Lung (tissue), 16 donors: Measurements from ENCODE around the gene FARSA. TPM values are rescaled to one million over a fixed set of nuclear protein-coding genes. Genes with fewer than 3 reads are reported as not detected.

Experiments used
- ATAC-seq: fragments of 200-7000 bp; cut with Tn5 transposase; one replicate; pipeline ENCODE4 v1.9.1; 2020; ENCODE audit warnings: moderate number of reproducible peaks; ENCODE audit not compliant: insufficient read depth, low FRiP score
- DNase-seq, 3 donors: peaks; one replicate each; pipeline ENCODE4 v3.0.0-alpha.2; 2013 to 2017
- H3K27ac ChIP-seq, 2 donors: one replicate each; pipeline ENCODE4 v1.5.1; 2013; ENCODE audit warnings: mild to moderate bottlenecking in 2 of 2, moderate library complexity in 2 of 2, control low read depth in 1 of 2, inconsistent platforms in 1 of 2, low read depth in 1 of 2, low read length in 1 of 2
- H3K27me3 ChIP-seq, 3 donors: one replicate each; pipeline ENCODE4 v1.5.1; 2013; ENCODE audit warnings: low read length in 2 of 3; ENCODE audit not compliant: control insufficient read depth in 3 of 3, insufficient read depth in 3 of 3
- H3K36me3 ChIP-seq, 4 donors: one replicate each; pipeline ENCODE4 v1.5.1; 2013; ENCODE audit warnings: low read length in 4 of 4, mild to moderate bottlenecking in 1 of 4, moderate library complexity in 1 of 4; ENCODE audit not compliant: control insufficient read depth in 4 of 4, insufficient read depth in 4 of 4
- H3K4me1 ChIP-seq, 5 donors: one replicate each; pipeline ENCODE4 v1.5.1; 2013; ENCODE audit warnings: low read length in 5 of 5, mild to moderate bottlenecking in 2 of 5, moderate library complexity in 1 of 5; ENCODE audit not compliant: control insufficient read depth in 5 of 5, insufficient read depth in 5 of 5
- H3K4me3 ChIP-seq: one replicate; pipeline ENCODE4 v1.5.1; 2013; ENCODE audit warnings: mild to moderate bottlenecking, control low read depth, moderate library complexity
- H3K9ac ChIP-seq, 2 donors: one replicate each; pipeline ENCODE4 v1.5.1; 2013; ENCODE audit warnings: low read length in 2 of 2, control low read depth in 1 of 2; ENCODE audit not compliant: insufficient read depth in 1 of 2
- H3K9me3 ChIP-seq, 4 donors: one replicate each; pipeline ENCODE4 v1.5.1; 2013; ENCODE audit warnings: low read length in 3 of 4, mild to moderate bottlenecking in 1 of 4, moderate library complexity in 1 of 4; ENCODE audit not compliant: control insufficient read depth in 4 of 4, insufficient read depth in 3 of 4
- WGBS, 2 donors: extraction: QIAGEN DNeasy Blood & Tissue Kit; methylation state at CpG; one replicate each; pipeline ENCODE4 v1.1.7; 2013; 5-methylcytosine and 5-hydroxymethylcytosine counted together
- long read RNA-seq, 5 donors: transcript quantifications; one replicate each; lab custom pipeline, GENCODE V29; 2026
- polyA plus RNA-seq, 2 donors: library from polyadenylated mRNA; stranded (reverse); fragments of 200-250 nt; gene quantifications; one replicate each; pipeline ENCODE4 v1.2.1, GENCODE V29; 2013
- total RNA-seq, 2 donors: library from RNA; depleted of rRNA in 1 of 2; stranded (reverse); fragments of >200 nt in 1 of 2; gene quantifications; one replicate each; pipeline ENCODE4 v1.2.1, GENCODE V29; 2014 to 2021
- TF ChIP-seq, protein P1 (sequence below): IDR thresholded peaks from 2 replicates; pipeline ENCODE4 v1.5.1; 2012; ENCODE audit warnings: mild to moderate bottlenecking; ENCODE audit errors: control extremely low read depth, extremely low read depth
- donor health status: control.
- donor health status: control.
- donor health status: Bipolar disorder and iron deficiency.
- donor health status: healthy.
- donor health status: DM: yes; HTN: yes; CAD: no.

Gene FARSA
- total RNA-seq (10 to 100 TPM; 27.8 to 65.7 TPM), polyA plus RNA-seq (10 to 100 TPM; 39.8 to 72.1 TPM)
- long read RNA-seq, donor 1, transcript FARSA-201 (13 exons, 1,814 nt): major isoform, 15 of 22 reads
- long read RNA-seq, donor 1, partial matches to known transcripts: 7 of 22 reads
- long read RNA-seq, donor 1, other reads (novel, unspliced or antisense): 0 of 22 reads
- long read RNA-seq, donor 2, partial matches to known transcripts: 0 of 3 reads
- long read RNA-seq, donor 2, other reads (novel, unspliced or antisense): 0 of 3 reads
- long read RNA-seq, donor 3, partial matches to known transcripts: 417 of 547 reads
- long read RNA-seq, donor 3, other reads (novel, unspliced or antisense): 125 of 547 reads
- long read RNA-seq, donor 4, partial matches to known transcripts: 0 of 3 reads
- long read RNA-seq, donor 4, other reads (novel, unspliced or antisense): 0 of 3 reads
- long read RNA-seq, donor 5, transcript FARSA-201 (13 exons, 1,814 nt): major isoform, 15 of 176 reads
- long read RNA-seq, donor 5, partial matches to known transcripts: 91 of 176 reads
- long read RNA-seq, donor 5, other reads (novel, unspliced or antisense): 68 of 176 reads

DNA sequence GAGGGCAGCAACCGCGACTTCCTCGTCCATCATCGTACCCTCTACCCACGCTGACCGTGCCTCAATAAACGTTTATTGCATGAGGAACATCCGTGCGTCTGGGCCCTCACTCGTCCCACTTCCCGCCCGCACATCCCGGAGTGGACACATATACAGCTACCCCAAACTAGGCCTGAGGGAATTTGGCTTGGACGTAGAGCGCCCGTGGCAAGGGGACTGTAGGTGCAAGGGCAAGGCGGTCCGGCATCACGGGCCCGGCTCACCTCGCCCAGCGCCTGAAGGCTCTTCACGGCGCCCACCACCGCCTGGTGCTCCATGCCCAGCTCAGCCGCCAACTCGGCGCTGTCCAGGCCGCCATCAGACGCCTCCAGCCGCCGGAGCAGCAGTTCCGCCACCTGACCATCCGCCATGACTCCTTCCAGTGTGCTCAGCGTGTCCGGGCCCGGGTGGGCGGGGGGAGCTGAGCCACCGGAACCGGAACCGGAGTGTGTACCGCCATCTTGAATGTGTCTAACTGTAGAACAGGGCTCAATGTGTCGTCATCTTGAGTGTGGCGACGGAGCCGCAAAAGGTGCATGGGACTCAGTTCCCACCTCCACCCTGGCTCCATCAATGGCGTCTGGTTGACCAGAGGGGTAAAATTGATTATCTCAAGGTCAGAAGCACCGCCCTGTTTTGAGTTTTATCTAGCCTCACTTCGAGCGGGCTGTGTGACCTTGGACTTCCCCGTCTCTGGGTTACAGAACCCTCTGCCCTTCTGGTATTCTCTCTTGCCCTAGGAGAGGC, at the start of gene FARSA:
TSS of gene FARSA (minus strand) at position 425 of the 786 bp plus-strand sequence. CDS start at position 410, 15 bp downstream.
- DNase-seq: peak; percentile 95
- Histone ChIP-seq H3K4me3 (peak within 1 kb of the TSS; percentile 94), H3K4me1 (peaks cover 5 to 21% (median 11%) of the 10 kb centered on the region in 5 donors), H3K36me3 (peaks cover 0 to 20% (median 8%) of the 10 kb centered on the region in 4 donors), H3K27me3 (no peaks in the 10 kb centered on the region), H3K9me3 (no peaks in the 10 kb centered on the region), H3K9ac (peak within 1 kb of the TSS; percentile 41 to 92), H3K27ac (peak within 1 kb of the TSS; percentile 83 to 84)
- TF ChIP-seq, protein P1, sequence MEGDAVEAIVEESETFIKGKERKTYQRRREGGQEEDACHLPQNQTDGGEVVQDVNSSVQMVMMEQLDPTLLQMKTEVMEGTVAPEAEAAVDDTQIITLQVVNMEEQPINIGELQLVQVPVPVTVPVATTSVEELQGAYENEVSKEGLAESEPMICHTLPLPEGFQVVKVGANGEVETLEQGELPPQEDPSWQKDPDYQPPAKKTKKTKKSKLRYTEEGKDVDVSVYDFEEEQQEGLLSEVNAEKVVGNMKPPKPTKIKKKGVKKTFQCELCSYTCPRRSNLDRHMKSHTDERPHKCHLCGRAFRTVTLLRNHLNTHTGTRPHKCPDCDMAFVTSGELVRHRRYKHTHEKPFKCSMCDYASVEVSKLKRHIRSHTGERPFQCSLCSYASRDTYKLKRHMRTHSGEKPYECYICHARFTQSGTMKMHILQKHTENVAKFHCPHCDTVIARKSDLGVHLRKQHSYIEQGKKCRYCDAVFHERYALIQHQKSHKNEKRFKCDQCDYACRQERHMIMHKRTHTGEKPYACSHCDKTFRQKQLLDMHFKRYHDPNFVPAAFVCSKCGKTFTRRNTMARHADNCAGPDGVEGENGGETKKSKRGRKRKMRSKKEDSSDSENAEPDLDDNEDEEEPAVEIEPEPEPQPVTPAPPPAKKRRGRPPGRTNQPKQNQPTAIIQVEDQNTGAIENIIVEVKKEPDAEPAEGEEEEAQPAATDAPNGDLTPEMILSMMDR: no peak
- peak; percentile 79 for ATAC-seq
- WGBS, 2 donors: 1 to 2% methylated on average over 51 of the region's 51 CpGs

DNA sequence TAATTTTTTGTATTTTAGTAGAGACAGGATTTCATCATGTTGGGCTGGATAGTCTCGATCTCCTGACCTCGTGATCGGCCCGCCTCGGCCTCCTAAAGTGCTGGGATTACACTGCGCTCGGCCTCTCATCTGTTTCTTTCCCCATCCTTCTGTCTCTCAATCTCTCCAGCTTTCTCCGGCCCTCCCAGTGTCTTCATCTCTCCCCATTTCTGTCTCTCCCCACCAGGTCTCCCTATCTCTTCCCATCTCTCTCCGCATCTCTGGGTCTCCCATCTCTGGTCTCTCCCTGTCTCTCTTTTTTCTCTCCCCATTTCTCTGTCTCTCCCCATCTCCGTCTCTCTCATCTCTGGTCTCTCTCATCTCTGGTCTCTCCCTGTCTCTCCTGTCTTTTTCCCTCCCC, 49.6 kb upstream of the FARSA start:
- TF ChIP-seq, protein P1: no peak
- no peaks in the 10 kb centered on the region for H3K27me3 ChIP-seq
- no peak for ATAC-seq
- WGBS, 2 donors: 48 to 57% methylated on average over 10 of the region's 10 CpGs
- H3K4me1 ChIP-seq: peaks cover 0 to 9% (median 4%) of the 10 kb centered on the region in 5 donors
- peak overlapping the region in 1 of 2 donors; percentile 73 for H3K9ac ChIP-seq
- no peak for DNase-seq
- H3K4me3 ChIP-seq: no peak overlapping the region
- H3K9me3 ChIP-seq: no peaks in the 10 kb centered on the region
- no peak overlapping the region for H3K27ac ChIP-seq
- no peaks in the 10 kb centered on the region for H3K36me3 ChIP-seq

DNA sequence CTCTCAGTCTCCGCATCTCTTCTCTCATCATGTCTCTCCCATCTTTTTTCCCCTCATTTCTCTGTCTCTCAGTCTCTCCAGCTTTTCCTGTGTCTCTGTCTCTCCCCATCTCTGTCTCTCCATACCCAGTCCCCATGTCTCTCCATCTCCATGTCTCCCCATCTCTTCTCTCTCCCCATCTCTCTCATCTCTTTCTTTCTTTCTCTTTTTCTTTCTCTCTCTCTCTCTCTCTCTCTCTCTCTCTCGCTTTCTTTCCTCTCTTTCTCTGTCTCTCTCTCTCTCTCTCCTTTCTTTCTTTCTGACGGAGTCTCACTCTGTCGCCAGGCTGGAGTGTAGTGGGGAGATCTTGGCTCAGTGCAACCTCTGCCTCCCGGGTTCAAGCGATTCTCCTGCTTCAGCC, 49.1 kb upstream of the FARSA start:
- WGBS, 2 donors: 92 to 93% methylated on average over 6 of the region's 6 CpGs

More for the DNA sequence above, 49.1 kb upstream of the FARSA start:
- DNase-seq (no peak), ATAC-seq (no peak)
- Histone ChIP-seq H3K4me3 (no peak overlapping the region), H3K9me3 (no peaks in the 10 kb centered on the region), H3K4me1 (peaks cover 0 to 9% (median 4%) of the 10 kb centered on the region in 5 donors), H3K9ac (no peak overlapping the region), H3K36me3 (no peaks in the 10 kb centered on the region), H3K27ac (no peak overlapping the region), H3K27me3 (no peaks in the 10 kb centered on the region)
- TF ChIP-seq, protein P1: no peak
